EL (cell line): Measurements from ENCODE around the gene ZNF70.
A peak's percentile ranks its signal among the peaks of the same experiment; 100 is the strongest.
"Not testable (repeated sequence)": the region's sequence is repeated elsewhere in the genome, so short reads cannot be mapped to it uniquely, and the experiment has no call there.

Source experiments
- DNase-seq: peaks from one replicate; pipeline ENCODE4 v3.0.0-alpha.2; 2016

Gene ZNF70

DNA sequence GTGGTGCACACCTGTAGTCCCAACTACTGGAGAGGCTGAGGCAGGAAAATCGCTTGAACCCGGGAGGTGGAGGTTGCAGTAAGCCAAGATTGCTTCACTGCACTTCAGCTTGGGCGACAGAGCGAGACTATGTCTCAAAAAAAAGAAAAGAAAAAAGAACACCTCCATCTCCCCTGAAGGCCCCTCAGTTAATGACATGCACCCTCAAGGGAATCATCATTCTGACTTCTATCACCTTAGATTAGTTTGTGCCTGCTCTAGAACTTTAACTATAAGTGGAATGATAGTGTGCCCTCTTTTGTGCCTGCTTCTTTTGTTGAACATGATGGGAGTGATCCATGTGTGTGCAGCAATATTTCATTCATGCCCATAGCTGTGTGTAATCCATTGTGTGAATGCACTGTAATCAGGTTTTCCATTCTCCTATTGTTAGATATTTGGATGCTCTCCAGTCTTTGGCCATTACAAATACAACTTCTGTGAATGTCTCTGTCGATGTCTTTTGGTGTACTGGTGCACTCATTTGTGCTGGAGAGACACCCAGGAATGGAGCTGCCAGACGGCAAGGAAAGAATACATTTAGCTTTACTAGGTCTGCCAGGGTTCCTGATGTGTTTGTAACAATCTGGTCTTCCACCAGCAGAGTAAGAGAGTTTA, 4.2 kb upstream of the ZNF70 start:
- no peak for DNase-seq

GRCh38 chr22:23754220-23754919, 3.5 kb upstream of the ZNF70 start, which contains the start of gene VPREB3:
Gene VPREB3 (minus strand): TSS chr22:23754425. CDS start chr22:23754363, 62 bp downstream.
- DNase-seq, result no peak

- no peak for DNase-seq
Observed at GRCh38 chr22:23753385-23753784, 2.5 kb upstream of the ZNF70 start.

DNA sequence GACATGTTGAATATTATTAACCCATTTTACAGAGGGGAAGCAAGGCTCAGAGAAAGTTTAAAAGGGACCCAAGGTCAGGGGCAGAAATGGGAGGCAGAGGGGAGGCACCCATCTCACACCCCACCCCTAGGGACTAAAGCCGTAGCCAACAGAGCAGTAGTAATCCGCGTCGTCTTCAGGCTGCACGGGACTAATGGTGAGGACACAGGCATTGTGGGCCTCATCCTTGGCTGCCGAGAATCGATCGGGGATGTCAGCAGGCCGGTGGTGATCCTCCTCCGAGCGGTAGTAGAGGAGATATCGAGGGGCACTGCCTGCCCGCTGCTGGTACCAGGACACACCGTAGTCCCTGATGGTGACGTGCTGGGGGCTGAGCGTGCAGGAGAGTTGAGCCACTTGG, 1.8 kb upstream of the ZNF70 start:
- no peak for DNase-seq

GRCh38 chr22:23752090-23752691, 1.3 kb upstream of the ZNF70 start:
- no peak for DNase-seq

DNA sequence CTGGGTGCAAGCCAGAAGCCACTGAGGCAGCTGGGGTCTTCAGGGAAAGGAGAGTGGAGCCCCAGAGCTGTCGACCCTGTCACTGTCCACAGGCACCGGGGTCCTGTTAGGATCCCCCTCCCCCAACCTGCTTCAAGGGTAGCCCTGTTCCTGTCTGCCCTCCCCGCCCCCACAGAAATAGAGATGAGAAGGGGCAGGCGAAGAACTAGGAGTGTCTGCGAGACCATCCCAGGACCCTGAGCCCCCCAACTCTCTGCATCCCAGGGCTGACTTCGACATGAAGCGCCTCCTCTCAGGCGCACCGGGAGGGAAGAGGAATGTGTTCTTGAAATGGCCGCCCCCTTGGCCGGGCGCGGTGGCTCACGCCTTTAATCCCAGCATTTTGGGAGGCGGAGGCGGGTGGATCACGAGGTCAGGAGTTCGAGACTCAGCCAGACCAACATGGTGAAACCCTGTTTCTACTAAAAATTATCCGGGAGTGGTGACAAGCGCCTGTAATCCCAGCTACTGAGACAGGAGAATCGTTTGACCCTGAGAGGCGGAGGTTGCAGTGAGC, 607 bp upstream of the ZNF70 start:
- DNase-seq, result no peak

- no peak for DNase-seq
Observed at GRCh38 chr22:23750367-23750713, 572 bp downstream of the ZNF70 start.

GRCh38 chr22:23749841-23750301, 1.0 kb downstream of the ZNF70 start:
- DNase-seq, result no peak

DNA sequence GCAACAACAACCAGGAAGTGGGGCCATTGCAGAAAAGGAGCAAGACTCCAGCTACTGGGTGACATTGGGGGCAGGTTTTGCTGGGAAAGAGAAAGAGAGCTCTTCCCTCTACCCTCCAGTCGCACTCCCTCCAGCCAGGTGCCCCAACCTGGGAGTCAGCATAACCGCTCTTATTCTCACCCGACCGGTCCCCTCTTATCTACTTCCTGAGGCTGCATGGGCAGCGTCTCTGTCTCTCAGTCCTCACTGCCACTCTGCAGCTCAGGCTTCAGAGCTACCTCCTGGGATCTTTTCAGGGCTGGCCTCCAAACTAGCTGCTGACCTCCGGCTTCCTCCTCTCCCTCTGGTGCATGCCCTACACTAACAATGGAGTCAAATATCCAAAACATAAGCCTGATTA, 5.1 kb downstream of the ZNF70 start:
- no peak for DNase-seq

GRCh38 chr22:23744485-23744884, 6.4 kb downstream of the ZNF70 start:
- DNase-seq, result no peak

DNA sequence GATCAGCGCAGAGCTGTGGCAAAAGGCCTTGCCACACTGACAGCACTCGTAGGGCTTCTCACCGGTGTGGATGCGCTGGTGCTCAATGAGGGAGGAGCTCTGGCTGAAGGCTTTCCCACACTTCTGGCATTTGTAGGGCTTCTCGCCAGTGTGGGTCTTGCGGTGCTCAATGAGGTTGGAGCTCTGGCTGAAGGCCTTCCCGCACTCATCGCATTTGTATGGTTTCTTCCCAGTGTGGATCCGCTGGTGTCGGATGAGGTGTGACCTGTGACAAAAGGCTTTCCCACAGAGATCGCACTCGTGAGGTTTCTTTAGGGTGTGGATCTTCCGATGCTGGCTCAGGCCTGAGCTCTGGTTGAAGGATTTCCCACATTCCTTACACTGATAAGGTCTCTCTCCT, 6.9 kb downstream of the ZNF70 start:
- DNase-seq, result no peak

DNA sequence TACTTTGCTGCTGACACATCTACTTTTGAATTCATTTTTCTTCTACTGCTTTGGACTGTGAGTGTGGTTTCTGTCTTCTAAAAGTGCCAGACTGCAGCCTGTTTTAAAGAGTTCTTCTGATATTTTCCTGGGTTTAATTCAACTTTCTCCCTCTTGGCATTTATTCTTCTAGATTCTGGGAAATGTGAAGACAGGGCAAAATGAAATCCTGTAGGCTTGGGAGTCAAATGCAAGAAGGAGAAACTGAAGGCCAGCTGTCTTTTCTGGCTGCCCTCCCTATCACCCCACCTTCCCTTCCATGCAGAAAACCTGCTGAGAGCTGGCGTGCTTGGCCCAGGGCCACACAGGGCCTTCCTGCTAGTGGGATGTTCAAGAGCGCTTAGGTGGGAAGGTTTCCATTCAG, 7.6 kb downstream of the ZNF70 start:
- no peak for DNase-seq

GRCh38 chr22:23742505-23743264, 8.2 kb downstream of the ZNF70 start:
- no peak for DNase-seq

DNA sequence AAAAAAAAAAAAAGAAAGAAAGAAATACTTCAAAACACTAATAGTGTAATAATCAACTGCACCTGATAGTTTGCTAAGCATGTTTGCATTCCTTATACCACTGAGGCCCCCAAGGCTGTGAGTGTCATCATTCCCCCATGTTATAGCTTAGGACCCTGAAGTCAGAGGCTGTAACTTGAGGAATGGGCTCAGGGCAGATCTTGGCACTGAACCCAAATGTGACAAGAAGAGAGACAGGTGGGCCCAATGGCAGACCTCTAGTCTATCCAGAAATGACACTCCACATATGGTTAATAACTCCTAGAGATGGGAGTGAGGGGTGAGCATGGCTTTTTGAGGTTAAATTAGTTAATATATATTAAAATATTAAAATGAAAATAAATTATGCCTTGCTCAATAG, 13.2 kb downstream of the ZNF70 start:
- DNase-seq, result no peak

- not testable (repeated sequence) for DNase-seq
Observed at GRCh38 chr22:23728108-23728507, 22.8 kb downstream of the ZNF70 start.

GRCh38 chr22:23722724-23723123, 28.2 kb downstream of the ZNF70 start:
- DNase-seq, result no peak

DNA sequence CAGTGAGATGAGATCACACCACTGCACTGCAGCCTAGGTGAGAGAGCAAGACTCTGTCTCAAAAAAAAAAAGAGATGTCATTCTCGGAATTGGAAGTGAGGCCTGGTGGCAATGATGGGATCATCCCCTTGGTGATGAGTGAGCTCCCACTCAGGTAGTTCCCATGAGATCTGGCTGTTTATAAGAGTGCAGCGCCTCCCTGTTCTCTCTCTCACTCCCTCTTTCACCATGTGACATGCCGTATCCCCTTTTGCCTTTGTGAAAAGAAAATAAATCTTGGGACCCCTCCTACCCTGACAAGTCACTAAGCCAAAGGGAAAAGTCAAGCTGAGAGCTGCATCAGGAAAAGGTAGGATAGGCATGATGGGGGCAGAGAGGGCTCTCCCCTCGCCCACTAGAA, 28.8 kb downstream of the ZNF70 start:
- DNase-seq, result no peak

DNA sequence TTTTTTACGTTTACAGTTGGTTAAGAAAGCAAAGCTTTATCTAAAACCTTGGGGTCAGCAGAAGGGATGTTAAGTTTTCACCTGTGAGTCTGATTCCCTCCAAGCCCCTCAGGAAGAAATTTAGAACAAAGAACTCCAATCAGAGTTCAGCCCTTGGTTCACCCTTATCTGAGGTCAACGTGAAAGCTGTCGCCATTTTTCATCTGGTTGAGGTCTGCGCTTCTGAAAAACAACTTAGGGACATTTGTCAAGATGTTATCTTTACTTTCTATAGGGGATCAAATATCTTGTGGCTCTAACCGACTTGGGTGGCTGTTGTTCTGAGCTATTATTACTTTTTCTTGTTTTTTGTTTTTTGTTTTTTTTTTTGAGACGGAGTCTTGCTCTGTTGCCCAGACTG, 30.1 kb downstream of the ZNF70 start:
- DNase-seq, result no peak

DNA sequence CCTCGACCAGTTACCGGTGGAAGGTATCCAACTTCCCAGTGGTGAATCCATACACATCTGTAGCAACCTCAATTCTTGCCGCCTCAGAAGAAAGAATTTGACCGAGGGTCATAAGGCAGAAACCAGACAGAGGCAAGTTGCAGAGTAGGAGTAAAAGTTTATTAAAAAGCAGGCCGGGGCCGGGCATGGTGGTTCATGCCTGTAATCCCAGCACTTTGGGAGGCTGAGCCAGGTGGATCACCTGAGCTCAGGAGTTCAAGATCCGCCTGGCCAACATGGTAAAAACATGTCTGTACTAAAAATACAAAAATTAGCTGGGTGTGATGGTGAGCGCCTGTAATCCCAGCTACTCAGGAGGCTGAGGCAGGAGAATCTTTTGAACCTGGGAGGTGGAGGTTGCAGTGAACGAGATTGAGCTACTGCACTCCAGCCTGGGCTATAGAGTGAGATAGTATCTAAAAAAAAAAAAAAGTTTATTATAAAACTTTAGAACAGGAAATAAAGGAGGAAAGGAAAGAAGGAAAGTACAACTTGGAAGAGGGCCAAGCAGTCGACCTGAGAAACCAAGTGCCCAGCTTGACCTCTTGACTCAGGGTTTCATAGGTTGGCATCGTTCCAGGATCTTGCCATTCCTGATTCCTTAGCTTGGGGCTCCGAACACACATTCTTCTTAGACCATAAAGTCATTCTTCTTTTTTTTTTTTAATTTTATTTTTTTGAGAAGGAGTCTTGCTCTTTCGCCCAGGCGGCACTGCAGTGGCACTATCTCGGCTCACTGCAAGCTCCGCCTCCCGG, 32.3 kb downstream of the ZNF70 start:
- no peak for DNase-seq

DNA sequence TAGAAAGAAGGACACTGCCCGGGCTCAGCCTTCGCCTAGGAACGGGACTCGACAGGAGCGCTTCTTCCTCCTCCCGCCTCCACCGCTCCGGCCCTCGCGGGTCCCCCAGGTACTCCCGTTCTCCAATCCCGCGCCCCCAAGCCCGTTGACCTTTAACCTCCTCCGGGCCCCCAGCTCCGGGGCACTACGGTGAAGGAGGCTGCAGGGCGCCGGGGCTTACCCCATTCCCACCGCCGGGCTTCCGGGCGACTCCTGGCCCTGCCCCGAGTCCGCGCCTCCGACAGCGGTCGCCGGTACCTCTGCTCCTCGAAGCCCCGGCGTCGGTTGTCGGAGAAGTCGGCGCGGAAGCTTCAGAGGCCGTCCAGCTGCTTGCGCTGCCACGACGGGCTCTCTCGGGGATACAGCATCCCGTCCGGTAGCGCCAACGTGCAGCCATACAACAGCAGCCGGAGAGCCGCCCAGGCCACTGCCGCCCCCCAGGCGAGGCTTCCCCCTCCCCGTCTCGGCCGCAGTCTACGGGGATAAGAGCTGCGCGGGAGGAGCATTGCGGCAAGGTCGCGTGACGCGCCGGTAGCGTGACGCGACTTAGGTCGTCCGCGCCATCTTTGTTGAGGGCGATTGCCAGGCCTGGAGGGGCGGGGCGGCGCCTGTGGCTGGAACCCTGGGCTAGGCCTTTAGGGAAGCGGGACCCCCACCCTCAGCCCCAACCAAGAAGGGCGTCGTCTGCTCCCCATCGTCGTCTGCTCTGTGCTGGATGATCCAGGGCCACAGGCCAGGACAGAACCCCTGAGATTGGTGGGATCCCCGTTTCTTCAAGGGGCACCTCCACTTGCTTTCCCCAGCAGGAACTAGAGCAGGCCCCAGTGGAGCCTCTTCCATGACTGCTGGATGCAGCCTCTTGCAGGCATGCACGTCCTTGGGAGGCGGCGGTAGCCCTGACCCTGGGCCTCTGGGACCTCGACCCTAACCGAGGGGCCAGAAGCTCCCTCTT, 33.8 kb downstream of the ZNF70 start:
- peak; percentile 85 for DNase-seq

- no peak for DNase-seq
Observed at GRCh38 chr22:23715806-23716375, 35.0 kb downstream of the ZNF70 start.
